IMR-90 (cell line): ENCODE data around the gene PALLD. TPM values are rescaled to one million over a fixed set of nuclear protein-coding genes. Genes with fewer than 3 reads are reported as not detected.

Source experiments
- ATAC-seq: fragments of 200-7000 bp; cut with Tn5 transposase; 2 replicates; pipeline ENCODE4 v1.9.1; 2020; ENCODE audit warnings: low read depth, mild to moderate bottlenecking, moderate library complexity
- BruUV-seq: library from RNA; stranded (reverse); fragments of 400-500 nt; replicated peaks from 2 replicates; lab custom pipeline; 2021; lab: Mats Ljungman, UMichigan
- CTCF ChIA-PET: fragments of 300-600 bp; formaldehyde crosslinking; extraction: SDS; loops from one replicate; lab custom pipeline; 2021; ENCODE audit warnings: antibody characterized with exemption; lab: Yijun Ruan, JAX
- POLR2A ChIA-PET: fragments of 300-600 bp; sonication (Branson Sonifier 250); formaldehyde crosslinking; loops from one replicate; lab custom pipeline; 2022; ENCODE audit warnings: antibody characterized with exemption; ENCODE audit not compliant: unreplicated experiment; lab: Charles Lee
- DNase-seq: peaks from one replicate; pipeline ENCODE4 v3.0.0; 2013
- H2AFZ ChIP-seq: replicated peaks from 2 replicates; pipeline ENCODE3; 2013; ENCODE audit warnings: low read length, mild to moderate bottlenecking; ENCODE audit not compliant: poor library complexity
- H2AK5ac ChIP-seq: 2 replicates; pipeline ENCODE4 v1.6.1; 2013; ENCODE audit warnings: low read depth, low read length, inconsistent platforms
- H2AK9ac ChIP-seq: replicated peaks from 2 replicates; pipeline ENCODE3; 2013; ENCODE audit warnings: mild to moderate bottlenecking, low read depth, low read length, moderate library complexity; ENCODE audit not compliant: poor library complexity
- H2BK120ac ChIP-seq: 2 replicates; pipeline ENCODE4 v1.6.1; 2013; ENCODE audit warnings: low read depth, low read length, inconsistent platforms
- H2BK15ac ChIP-seq: 3 replicates; pipeline ENCODE4 v1.6.1; 2013; ENCODE audit warnings: low read depth, low read length, inconsistent platforms
- H2BK20ac ChIP-seq: 2 replicates; pipeline ENCODE4 v1.6.1; 2013; ENCODE audit warnings: low read depth, mild to moderate bottlenecking, inconsistent platforms, low read length, moderate library complexity
- H2BK5ac ChIP-seq: 2 replicates; pipeline ENCODE4 v1.6.1; 2013; ENCODE audit warnings: mild to moderate bottlenecking, low read depth, low read length, inconsistent platforms; ENCODE audit not compliant: poor library complexity, severe bottlenecking
- H3K14ac ChIP-seq: replicated peaks from 2 replicates; pipeline ENCODE4 v1.6.1; 2013; ENCODE audit warnings: low read depth, low read length, inconsistent platforms
- H3K18ac ChIP-seq: 2 replicates; pipeline ENCODE4 v1.6.1; 2013; ENCODE audit warnings: low read depth, low read length, control low read depth
- H3K23ac ChIP-seq: 2 replicates; pipeline ENCODE4 v1.6.1; 2013; ENCODE audit warnings: low read depth, low read length, inconsistent platforms
- H3K27ac ChIP-seq: 2 replicates; pipeline ENCODE4 v1.5.1; 2013; ENCODE audit warnings: mild to moderate bottlenecking, control low read depth, low read length; ENCODE audit not compliant: insufficient read depth
- H3K27me3 ChIP-seq: 2 replicates; pipeline ENCODE4 v1.6.1; 2013; ENCODE audit warnings: low read length; ENCODE audit not compliant: control insufficient read depth, insufficient read depth
- H3K36me3 ChIP-seq: 2 replicates; pipeline ENCODE4 v1.6.1; 2013; ENCODE audit warnings: low read length, mixed read lengths; ENCODE audit not compliant: control insufficient read depth, insufficient read depth
- H3K4ac ChIP-seq: 2 replicates; pipeline ENCODE4 v1.6.1; 2013; ENCODE audit warnings: low read depth, low read length, inconsistent platforms
- H3K4me1 ChIP-seq: 2 replicates; pipeline ENCODE4 v1.6.1; 2013; ENCODE audit warnings: low read length, mixed read lengths; ENCODE audit not compliant: control insufficient read depth, insufficient read depth
- H3K4me2 ChIP-seq: 2 replicates; pipeline ENCODE4 v1.6.1; 2013; ENCODE audit warnings: low read depth, mild to moderate bottlenecking, control low read depth, low read length, moderate library complexity
- H3K4me3 ChIP-seq: 2 replicates; pipeline ENCODE4 v1.5.1; 2013; ENCODE audit warnings: low read depth, mild to moderate bottlenecking, control low read depth, low read length, moderate library complexity; ENCODE audit not compliant: insufficient read depth
- H3K56ac ChIP-seq: 2 replicates; pipeline ENCODE4 v1.6.1; 2013; ENCODE audit warnings: low read length, inconsistent platforms; ENCODE audit not compliant: insufficient read depth; ENCODE audit errors: extremely low read depth
- H3K79me1 ChIP-seq, 2 experiments: 2 replicates each; pipeline ENCODE4 v1.6.1; 2013; ENCODE audit warnings: low read length in 2 of 2, inconsistent platforms in 1 of 2, low read depth in 1 of 2
- H3K9ac ChIP-seq: 2 replicates; pipeline ENCODE4 v1.6.1; 2013; ENCODE audit warnings: low read depth, low read length, control low read depth
- H3K9me1 ChIP-seq: 2 replicates; pipeline ENCODE4 v1.6.1; 2013; ENCODE audit warnings: low read length, inconsistent platforms; ENCODE audit not compliant: insufficient read depth
- H3K9me3 ChIP-seq: 2 replicates; pipeline ENCODE4 v1.6.1; 2013; ENCODE audit warnings: low read length; ENCODE audit not compliant: control insufficient read depth, insufficient read depth
- H4K20me1 ChIP-seq: 2 replicates; pipeline ENCODE4 v1.6.1; 2013; ENCODE audit warnings: low read length, inconsistent platforms; ENCODE audit not compliant: insufficient read depth
- H4K5ac ChIP-seq: 2 replicates; pipeline ENCODE4 v1.6.1; 2013; ENCODE audit warnings: mild to moderate bottlenecking, low read depth, low read length, control low read depth
- H4K8ac ChIP-seq, 2 experiments: 2 replicates each; pipeline ENCODE4 v1.6.1; 2013; ENCODE audit warnings: low read depth in 2 of 2, low read length in 2 of 2, control low read depth in 1 of 2, inconsistent platforms in 1 of 2
- H4K91ac ChIP-seq: 2 replicates; pipeline ENCODE4 v1.6.1; 2013; ENCODE audit warnings: low read depth, low read length, inconsistent platforms; ENCODE audit not compliant: insufficient read depth
- WGBS, 2 experiments: methylation state at CpG; one replicate each; pipeline versions ENCODE4 v1.1.5 to v1.1.7; 2013; ENCODE audit warnings: missing lambda C conversion rate in 2 of 2; ENCODE audit not compliant: insufficient read length in 1 of 2; ENCODE audit errors: extremely low coverage in 2 of 2; 5-methylcytosine and 5-hydroxymethylcytosine counted together
- dilution Hi-C: fragments of 300-500 bp; cut with HindIII; formaldehyde crosslinking; loops from one replicate; pipeline ENCODE4 v1.14.3; 2018; ENCODE audit warnings: low sequenced_read_pairs; ENCODE audit not compliant: unreplicated experiment
- in situ Hi-C: fragments of 300-500 bp; cut with MboI; formaldehyde crosslinking; loops from 3 replicates; pipeline ENCODE4 v1.14.3; 2019; ENCODE audit warnings: low sequenced_read_pairs, inconsistent platforms, mixed read lengths
- intact Hi-C: fragments of 100-400 bp; cut with micrococcal nuclease; formaldehyde crosslinking; loops from 2 replicates; pipeline ENCODE4 v1.10.0; 2022
- polyA plus RNA-seq, 3 experiments: library from polyadenylated mRNA; depleted of rRNA; stranded (reverse); fragments of >200 nt; gene quantifications; 2 replicates each; pipeline ENCODE4 v1.2.3, GENCODE V29; 2012; ENCODE audit warnings: low replicate concordance in 1 of 3
- total RNA-seq: library from RNA; depleted of rRNA; stranded (reverse); fragments of >200 nt; gene quantifications from 2 replicates; pipeline ENCODE4 v1.2.3, GENCODE V29; 2012
- TF ChIP-seq, protein P1 (sequence below): conservative IDR thresholded peaks from 2 replicates; pipeline ENCODE4 v1.5.1; 2012; ENCODE audit warnings: mild to moderate bottlenecking, low read depth, low read length, improper control_type of control experiment

The PALLD gene
- total and polyA plus RNA-seq, 2 of the 4 experiments (the other 2 are of a cell fraction) = 91.0 to 91.9 TPM

- Histone ChIP-seq H3K36me3 (no peaks in the 10 kb centered on the region; the same call in 1 of the 2 replicates), H4K91ac (no peak overlapping the region), H3K4me2 (no peak overlapping the region), H3K9me1 (no peaks in the 10 kb centered on the region), H3K27me3 (no peaks in the 10 kb centered on the region), H3K9me3 (no peaks in the 10 kb centered on the region), H3K27ac (no peak overlapping the region), H2AK9ac (no peak overlapping the region), H3K56ac (no peak overlapping the region), H4K5ac (no peak overlapping the region), H2AK5ac (no peak overlapping the region), H2BK120ac (no peak overlapping the region), H3K4me3 (no peak overlapping the region), H3K9ac (no peak overlapping the region), H4K20me1 (no peaks in the 10 kb centered on the region), H3K14ac (no peak overlapping the region), H2BK15ac (no peak overlapping the region), H2BK5ac (no peak overlapping the region), H3K79me1 (no peaks in the 10 kb centered on the region), H3K18ac (no peak overlapping the region), H3K4ac (no peak overlapping the region), H3K23ac (no peak overlapping the region), H2BK20ac (no peak overlapping the region), H3K4me1 (peaks cover 10% of the 10 kb centered on the region), H2AFZ (no peak overlapping the region), H4K8ac (no peak overlapping the region)
- ATAC-seq = no peak
- CTCF ChIA-PET = no interaction called here
- in situ Hi-C loops (loop anchor here (25.0 kb wide), 1 partner anchor 502 kb away; no protein-coding TSS in a partner anchor), intact Hi-C loops (loop anchor here (10.0 kb wide), 2 partner anchors 175 to 375 kb away; partner anchors contain the start of gene DDX60), dilution Hi-C loops (no loop called here)
- DNase-seq = no peak
- no CpG with 5 or more reads among the region's 1 CpG for WGBS, 2 experiments
- BruUV-seq = no TSS peak
- POLR2A ChIA-PET = interaction anchor here (0.7 kb wide), 1 partner anchor 144 kb away, joined by 4 read pairs; no protein-coding TSS in a partner anchor
- TF ChIP-seq, protein P1, sequence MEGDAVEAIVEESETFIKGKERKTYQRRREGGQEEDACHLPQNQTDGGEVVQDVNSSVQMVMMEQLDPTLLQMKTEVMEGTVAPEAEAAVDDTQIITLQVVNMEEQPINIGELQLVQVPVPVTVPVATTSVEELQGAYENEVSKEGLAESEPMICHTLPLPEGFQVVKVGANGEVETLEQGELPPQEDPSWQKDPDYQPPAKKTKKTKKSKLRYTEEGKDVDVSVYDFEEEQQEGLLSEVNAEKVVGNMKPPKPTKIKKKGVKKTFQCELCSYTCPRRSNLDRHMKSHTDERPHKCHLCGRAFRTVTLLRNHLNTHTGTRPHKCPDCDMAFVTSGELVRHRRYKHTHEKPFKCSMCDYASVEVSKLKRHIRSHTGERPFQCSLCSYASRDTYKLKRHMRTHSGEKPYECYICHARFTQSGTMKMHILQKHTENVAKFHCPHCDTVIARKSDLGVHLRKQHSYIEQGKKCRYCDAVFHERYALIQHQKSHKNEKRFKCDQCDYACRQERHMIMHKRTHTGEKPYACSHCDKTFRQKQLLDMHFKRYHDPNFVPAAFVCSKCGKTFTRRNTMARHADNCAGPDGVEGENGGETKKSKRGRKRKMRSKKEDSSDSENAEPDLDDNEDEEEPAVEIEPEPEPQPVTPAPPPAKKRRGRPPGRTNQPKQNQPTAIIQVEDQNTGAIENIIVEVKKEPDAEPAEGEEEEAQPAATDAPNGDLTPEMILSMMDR = no peak
Measured at GRCh38 chr4:168689791-168690190, 192.9 kb downstream of the PALLD start.
